ENCODE results near the gene LSM14A.

Gene LSM14A

DNA sequence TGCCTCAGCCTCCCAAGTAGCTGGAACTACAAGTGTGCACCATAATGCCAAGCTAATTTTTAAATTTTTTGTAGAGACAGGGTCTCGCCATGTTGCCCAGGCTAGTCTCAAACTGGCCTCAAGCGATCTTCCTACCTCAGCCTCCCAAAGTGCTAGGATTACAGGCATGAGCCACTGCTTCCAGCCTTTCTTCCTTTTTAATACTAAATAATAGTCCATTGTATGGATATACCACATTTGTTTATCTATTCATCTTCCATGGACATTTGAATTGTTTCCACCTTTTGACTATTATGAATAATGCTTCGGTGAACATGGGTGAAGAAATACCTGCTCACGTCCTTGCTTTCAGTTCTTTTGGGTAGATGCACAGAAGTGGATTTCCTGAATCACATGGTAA, 106.5 kb downstream of the LSM14A start:
- H3K9me3 ChIP-seq (ENCODE audit: insufficient read depth, low read length): no peaks in the 10 kb centered on the region
- peaks cover 24% of the 10 kb centered on the region; the same call in 1 of the 2 replicates for H3K79me2 ChIP-seq (ENCODE audit: insufficient read depth, low read length)
- H3K4me3 ChIP-seq (ENCODE audit: insufficient read depth, low read length, poor library complexity, severe bottlenecking): no peak overlapping the region
- H3F3A ChIP-seq (ENCODE audit: insufficient read depth): no peaks in the 10 kb centered on the region; the same call in 1 of the 2 replicates
- H3K9me2 ChIP-seq (replicated peaks; ENCODE audit: insufficient read depth, low read length): no peaks in the 10 kb centered on the region
- H3K36me3 ChIP-seq (ENCODE audit: low read length): no peaks in the 10 kb centered on the region
- H3K4me2 ChIP-seq (ENCODE audit: low read depth, low read length, poor library complexity, severe bottlenecking): no peak overlapping the region
- no peak overlapping the region for H3K27ac ChIP-seq (ENCODE audit: low read depth, low read length)
- TF ChIP-seq CTCF (IDR thresholded peaks at IDR 0.05; ENCODE audit: insufficient read depth, low read length, poor library complexity, severe bottlenecking) (no peak), EZH2phosphoT487 (conservative IDR thresholded peaks at IDR 0.05; ENCODE audit: low read length) (no peak)
- no peaks in the 10 kb centered on the region for H3K27me3 ChIP-seq (ENCODE audit: low read length)
- H3K9ac ChIP-seq (ENCODE audit: low read length): no peak overlapping the region
- no peaks in the 10 kb centered on the region for H4K20me1 ChIP-seq (ENCODE audit: low read depth, low read length)
- no peak overlapping the region for H2AFZ ChIP-seq (ENCODE audit: low read depth, low read length, severe bottlenecking)

All from SU-DHL-6 (cell line).